GM18505 (cell line): ENCODE measurements around the gene GATA1.

Experiments used
- ATAC-seq: cut with Tn5 transposase; IDR thresholded peaks from one replicate; pipeline ENCODE4 v1.9.1; 2021; ENCODE audit not compliant: unreplicated experiment
- POLR2A ChIP-seq: IDR thresholded peaks from 4 replicates; pipeline ENCODE4 v1.6.1; 2011; ENCODE audit warnings: borderline replicate concordance; ENCODE audit not compliant: insufficient read depth, insufficient read length; ENCODE audit errors: extremely low read depth

Gene GATA1

GRCh38 chrX:48786341-48786800, at the start of gene GATA1:
Gene GATA1 (plus strand): TSS chrX:48786590. CDS start chrX:48791110, 4,520 bp downstream.
- no peak for TF ChIP-seq POLR2A
- ATAC-seq = no peak

- ATAC-seq = no peak
- no peak for TF ChIP-seq POLR2A
Measured at GRCh38 chrX:48736878-48737212, 49.5 kb upstream of the GATA1 start.

- peak; percentile 71 for TF ChIP-seq POLR2A
- peak; percentile 87 for ATAC-seq
Measured at GRCh38 chrX:48737213-48737938, 49.0 kb upstream of the GATA1 start.

GRCh38 chrX:48737940-48738339, 48.5 kb upstream of the GATA1 start:
- no peak for TF ChIP-seq POLR2A
- no peak for ATAC-seq

DNA sequence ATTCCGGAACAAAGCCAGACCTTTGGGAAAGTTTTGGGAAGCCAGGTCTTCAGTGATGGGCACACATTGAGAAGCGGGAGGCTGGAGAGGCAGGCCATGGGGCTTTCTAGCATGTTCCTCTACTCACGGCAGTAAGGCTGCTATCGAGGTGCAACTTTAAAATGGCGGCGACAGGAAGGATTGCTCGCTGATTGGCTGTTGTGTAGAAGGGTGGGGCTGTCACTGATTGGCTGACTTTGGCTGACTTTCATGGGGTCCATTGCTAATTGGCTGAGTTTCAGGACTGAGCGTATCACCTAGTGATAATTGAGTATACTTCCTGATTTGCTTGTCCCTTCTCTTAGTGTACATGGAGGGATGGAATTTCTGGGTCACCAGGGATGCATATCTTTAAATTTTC, 44.6 kb upstream of the GATA1 start:
- no peak for ATAC-seq
- TF ChIP-seq POLR2A = no peak

DNA sequence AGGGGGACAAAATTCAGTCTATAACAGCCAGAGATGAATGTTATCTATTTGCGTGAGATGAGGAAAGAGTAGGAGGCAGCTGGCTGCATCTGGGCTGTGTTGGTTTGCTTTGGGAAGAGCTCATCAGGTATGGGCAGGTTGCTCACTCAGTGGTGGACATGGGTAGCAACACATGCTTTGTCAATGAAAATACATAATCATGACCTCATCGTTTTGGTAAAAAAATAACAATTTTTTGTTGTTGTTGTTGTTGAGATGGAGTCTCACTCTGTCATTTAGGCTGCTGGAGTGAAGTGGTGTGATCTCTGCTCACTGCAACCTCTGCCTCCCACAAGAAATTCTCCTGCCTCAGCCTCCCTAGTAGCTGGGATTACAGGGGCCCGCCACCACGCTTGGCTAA, 41.2 kb upstream of the GATA1 start:
- ATAC-seq = no peak
- TF ChIP-seq POLR2A = no peak

DNA sequence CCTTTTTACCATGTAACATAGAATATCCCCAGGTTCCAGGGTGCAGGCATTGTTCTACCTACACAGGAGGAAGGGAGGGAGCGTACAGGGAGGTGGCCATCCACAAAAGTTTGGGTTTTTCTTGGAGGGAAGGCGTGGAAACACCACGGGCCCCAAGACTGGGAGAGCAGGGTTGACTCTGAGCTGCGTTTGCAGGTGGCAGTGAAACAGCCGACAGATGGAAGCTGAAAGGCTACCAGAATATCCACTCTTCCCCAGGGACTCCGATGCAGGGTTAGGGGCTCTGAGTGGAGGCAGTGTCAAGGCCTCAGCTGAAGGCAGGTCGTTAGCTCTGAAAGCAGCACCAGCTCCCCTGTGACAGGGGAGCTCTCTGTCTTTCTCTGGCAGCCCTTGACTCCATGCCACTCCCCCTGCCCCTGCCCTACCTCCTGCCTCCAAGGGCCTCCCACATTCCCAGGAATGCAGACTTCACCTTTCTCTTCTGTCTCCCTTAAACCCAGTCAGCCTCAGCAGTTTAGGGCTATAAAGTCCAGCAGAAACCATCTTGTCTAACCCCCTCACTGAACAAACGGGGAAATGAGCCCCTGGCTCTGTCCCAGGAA, 38.9 kb upstream of the GATA1 start:
- TF ChIP-seq POLR2A = no peak
- ATAC-seq = no peak

GRCh38 chrX:48749182-48749581, 37.2 kb upstream of the GATA1 start:
- no peak for ATAC-seq
- TF ChIP-seq POLR2A = no peak

- no peak for TF ChIP-seq POLR2A
- no peak for ATAC-seq
Measured at GRCh38 chrX:48751343-48751742, 35.0 kb upstream of the GATA1 start.

- TF ChIP-seq POLR2A = no peak
- ATAC-seq = no peak
Measured at GRCh38 chrX:48752498-48752897, 33.9 kb upstream of the GATA1 start.

DNA sequence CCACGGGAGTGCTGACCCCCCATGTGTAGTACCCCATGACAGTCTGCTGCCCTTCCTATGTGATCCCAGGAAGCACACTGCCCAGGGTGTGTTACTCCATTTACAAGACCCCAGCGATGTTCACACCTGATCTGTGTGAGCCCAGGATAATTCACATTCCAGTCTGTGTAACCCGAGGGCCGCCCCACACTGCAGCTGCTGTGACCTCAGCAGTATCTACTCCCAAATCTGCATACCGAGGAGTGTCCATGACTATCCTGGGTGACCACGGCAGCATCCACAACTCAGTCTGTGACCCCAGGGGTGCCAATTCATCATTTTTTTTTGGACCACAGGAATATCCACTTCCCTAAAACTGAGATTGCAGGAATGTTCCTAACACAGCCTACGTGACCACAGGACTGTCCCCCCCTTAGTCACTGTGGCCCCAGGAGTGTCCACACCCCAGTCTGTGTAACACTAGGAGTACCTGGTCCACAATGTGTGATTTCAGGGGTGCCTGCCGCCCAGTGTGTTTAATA, 32.6 kb upstream of the GATA1 start:
- ATAC-seq = no peak
- no peak for TF ChIP-seq POLR2A

- TF ChIP-seq POLR2A = no peak
- ATAC-seq = no peak
Measured at GRCh38 chrX:48754238-48754637, 32.2 kb upstream of the GATA1 start.

DNA sequence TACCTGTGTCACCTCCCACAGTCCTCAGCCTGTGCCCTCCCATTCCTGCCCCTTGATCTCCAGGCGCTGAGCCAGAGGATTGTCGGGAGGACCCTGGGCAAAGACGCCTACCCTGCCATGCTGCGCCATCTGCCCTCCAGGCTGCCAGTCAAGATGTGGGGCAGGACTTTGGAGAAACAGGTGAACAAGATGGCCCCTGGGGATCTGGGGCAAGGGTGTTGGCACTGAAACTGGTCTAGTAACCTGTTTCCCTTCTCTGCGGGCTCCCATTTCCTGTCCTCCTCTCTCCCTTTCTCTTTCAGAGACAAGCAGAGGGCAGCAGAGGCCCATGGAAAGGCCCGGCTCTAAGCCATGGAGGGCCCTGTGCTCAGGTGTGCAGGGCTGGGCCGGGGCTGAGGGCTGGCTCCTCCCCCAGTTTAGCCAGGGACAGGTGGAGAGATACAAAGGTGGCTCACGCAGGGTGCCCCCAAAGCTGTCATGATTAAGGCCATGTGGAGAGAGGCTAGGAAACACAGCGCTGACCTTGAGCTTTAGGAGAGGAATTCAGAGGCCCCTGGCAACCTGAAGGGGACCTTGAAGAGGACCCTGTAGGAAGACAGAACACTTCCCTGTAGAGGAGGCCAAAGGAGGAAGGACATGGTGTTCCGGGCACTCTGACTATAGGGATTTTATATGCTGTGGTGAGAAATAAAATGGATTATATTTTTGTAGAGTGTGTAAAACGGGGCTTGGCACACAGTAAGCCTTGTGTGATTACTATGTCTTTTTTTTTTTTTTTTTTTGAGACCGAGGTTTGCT, 24.5 kb upstream of the GATA1 start, which contains the start of gene GLOD5:
Gene GLOD5 (plus strand): TSS at position 74 of the 798 bp plus-strand sequence. CDS start 44 bp downstream, at position 118.
- TF ChIP-seq POLR2A = no peak
- ATAC-seq = no peak

- ATAC-seq = no peak
- no peak for TF ChIP-seq POLR2A
Measured at GRCh38 chrX:48769230-48769629, 17.2 kb upstream of the GATA1 start.

GRCh38 chrX:48770296-48770695, 16.1 kb upstream of the GATA1 start:
- no peak for TF ChIP-seq POLR2A
- ATAC-seq = no peak
